GM21717 (cell line): ENCODE results near the gene IFI27L1.

Experiments used
- ATAC-seq: cut with Tn5 transposase; IDR thresholded peaks from one replicate; pipeline ENCODE4 v1.9.1; 2021; ENCODE audit warnings: mild to moderate bottlenecking, moderate library complexity; ENCODE audit not compliant: unreplicated experiment

Gene IFI27L1

GRCh38 chr14:94129758-94130414, 48.8 kb downstream of the IFI27L1 start:
- ATAC-seq = no peak

DNA sequence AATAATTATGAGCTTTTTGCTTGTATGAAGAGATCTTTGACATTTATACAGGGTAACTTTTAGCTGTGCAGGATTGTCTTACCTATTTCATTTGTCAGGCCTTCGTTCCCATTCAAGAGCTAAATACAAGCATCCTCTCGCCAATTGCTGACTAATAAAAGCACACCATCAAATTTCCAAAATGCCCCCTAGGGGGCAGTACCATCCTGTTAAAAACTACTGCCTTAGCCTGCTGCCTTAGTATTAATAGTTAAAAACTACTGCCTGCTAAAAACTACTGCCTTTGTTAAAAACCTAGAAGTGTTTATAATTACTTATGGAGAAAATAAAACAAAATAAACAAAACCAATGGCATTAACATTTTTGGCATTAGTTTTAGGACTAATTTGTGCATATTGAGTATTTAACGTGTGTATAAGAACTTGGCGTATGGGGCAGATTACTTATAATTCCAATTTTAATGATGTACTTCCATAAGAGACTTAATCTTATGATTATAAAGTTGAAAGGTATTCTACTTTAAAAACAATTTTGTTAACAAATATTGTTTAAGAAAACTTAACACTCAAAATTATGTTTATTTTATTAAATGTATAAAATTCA, 51.3 kb downstream of the IFI27L1 start:
- ATAC-seq = no peak

- no peak for ATAC-seq
These were observed 54.4 kb downstream of the IFI27L1 start for GRCh38 chr14:94135476-94135875.

DNA sequence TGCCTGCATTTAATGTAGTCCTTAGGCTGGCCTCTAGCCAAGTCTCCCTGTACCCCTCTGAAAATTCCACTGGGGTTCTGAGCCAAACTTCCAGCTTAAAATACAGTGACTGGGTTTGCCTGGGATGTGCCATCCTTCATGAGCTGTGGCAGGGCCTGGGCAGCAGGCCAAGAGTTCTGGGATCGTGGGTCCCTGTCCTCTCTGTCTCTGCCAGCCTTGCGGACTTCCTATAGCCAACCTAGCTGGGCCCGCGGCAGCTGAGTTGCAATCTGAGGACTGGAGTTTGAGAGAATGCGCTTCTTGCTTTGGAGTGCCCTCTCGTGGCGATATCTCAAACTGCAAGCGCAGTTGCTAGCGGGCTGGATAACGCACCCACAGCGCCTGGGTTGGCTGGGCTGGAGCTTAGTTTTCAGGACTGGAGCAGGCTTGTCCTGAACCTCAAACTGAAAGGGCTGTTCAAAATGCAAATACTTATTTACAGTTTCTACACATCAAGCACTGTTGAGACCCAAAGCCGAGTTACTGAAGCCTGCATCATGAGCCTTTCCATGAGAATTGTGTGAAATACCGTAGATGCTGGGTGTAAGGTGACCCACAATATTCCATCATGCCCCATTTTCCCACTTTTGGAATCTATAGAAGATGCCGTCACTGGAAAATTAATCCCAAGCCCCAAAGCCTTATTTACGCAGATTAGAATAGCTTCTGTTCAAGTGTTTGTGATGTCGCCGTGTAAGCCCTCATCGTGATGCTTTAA, 55.6 kb downstream of the IFI27L1 start:
- peak; percentile 81 for ATAC-seq

DNA sequence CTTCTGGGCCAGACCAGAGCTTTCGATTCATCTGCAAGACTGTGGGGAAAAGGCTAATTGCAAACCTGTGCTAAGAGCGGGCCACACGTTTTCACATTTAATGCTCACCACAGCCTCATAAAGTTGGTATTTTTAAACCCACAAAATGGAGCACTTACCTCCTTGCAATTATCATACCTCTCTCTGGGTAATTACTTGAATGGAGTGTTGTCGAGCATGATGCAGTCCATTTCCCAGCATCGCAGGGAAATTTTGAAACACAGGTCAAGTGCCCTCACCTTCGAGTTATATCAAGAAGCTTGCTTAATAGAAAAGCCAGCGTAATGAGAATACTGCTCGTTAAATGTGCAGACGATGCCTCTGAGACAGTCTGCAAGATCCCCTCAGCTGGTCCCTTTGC, 57.1 kb downstream of the IFI27L1 start:
- ATAC-seq = no peak

DNA sequence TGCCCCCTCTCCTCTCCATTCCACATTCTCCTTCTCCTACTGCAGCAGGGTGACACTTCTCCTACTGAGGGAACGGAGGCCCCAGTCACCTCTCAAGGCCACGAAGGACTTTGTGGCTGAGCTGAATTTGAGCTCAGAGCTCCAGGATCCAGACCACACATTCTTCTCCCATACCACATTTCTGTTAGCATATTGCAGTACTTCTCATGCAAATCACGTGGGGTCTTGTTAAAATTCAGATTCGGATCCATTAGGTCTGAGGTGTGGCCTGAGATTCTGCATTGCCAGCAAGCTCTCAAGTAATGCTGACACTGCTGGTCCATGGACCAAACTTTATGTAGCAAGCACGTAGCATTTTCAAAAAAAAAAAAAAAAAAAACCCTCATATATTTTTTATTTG, 57.9 kb downstream of the IFI27L1 start:
- ATAC-seq = no peak

- ATAC-seq = no peak
These were observed 58.3 kb downstream of the IFI27L1 start for GRCh38 chr14:94139421-94139820.

GRCh38 chr14:94142247-94142646, 61.1 kb downstream of the IFI27L1 start:
- no peak for ATAC-seq

- ATAC-seq = no peak
These were observed 61.7 kb downstream of the IFI27L1 start for GRCh38 chr14:94142836-94143235.

DNA sequence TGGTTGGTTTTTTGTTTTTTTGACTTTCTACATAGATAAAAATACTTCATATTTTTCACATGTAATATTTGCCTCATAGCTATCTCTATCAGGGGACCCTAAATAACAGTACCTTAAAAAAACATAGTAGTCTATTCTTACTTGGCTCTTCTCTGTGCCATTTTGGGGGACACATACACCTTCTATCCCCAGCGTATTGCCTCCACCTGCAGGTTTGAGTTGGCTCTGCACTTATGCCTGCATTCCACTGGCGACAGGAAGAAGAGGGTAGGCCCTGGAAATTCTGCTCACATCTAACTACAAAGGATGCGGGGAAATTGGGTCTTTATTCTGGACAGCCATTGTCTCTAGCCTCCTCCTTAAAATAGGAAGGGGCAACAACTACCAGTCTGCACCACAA, 62.1 kb downstream of the IFI27L1 start:
- no peak for ATAC-seq

DNA sequence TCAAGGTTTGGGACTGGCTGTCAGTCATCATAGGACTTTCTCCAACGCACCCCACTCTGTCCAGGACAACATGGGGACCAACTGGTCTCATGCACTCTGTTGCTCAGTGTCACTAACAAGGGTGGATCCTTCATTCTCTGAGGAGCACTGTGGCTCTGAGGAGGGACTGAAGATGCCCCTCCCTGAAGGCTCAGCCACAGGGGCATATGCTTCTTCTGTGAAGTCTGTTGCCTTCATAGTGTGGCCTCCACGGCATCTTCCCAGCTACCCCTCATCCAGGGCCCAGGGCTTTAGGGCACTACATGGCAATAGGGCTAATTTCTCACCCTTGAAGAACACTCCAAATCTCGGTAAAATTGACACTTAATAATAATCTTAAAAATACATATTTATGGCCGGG, 62.6 kb downstream of the IFI27L1 start:
- ATAC-seq = no peak

DNA sequence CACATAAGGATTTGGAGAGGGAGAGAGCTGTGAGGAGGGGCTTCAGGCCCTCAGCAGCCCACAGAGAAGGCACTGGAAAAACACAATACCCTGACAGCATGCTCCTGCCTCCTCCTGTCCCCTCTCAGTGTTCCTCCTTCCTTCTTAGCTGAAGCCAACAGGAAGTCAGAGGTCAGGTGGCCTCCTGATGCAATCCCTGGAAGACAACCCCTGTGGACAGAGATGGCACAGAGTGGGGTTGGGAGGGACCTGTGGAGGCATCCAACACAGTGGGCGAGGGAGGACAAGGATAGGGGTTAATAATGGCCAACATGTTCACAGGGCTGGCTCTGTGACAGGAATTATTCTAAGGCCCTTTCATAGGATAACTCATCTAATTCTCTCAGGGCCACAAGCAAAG, 63.7 kb downstream of the IFI27L1 start:
- ATAC-seq = no peak

GRCh38 chr14:94145902-94146527, 64.9 kb downstream of the IFI27L1 start:
- no peak for ATAC-seq
